Epithelial cell of alveolus of lung (primary cell): ENCODE results near the gene GEN1. TPM values are rescaled to one million over a fixed set of nuclear protein-coding genes. Genes with fewer than 3 reads are reported as not detected.

Experiments used
- total RNA-seq: library from RNA; depleted of rRNA; stranded (reverse); fragments of >200 nt; gene quantifications from 2 replicates; pipeline ENCODE4 v1.2.1, GENCODE V29; 2015

The GEN1 gene
- total RNA-seq: 6.3 and 14.6 TPM in 2 replicates

GRCh38 chr2:17753803-17754663 is at the start of gene GEN1, which contains the start of gene SMC6:
GEN1 (plus strand) TSS chr2:17754138; CDS start chr2:17759944, 5,806 bp downstream.
SMC6 (minus strand) TSS chr2:17753810; CDS start chr2:17745946, 7,864 bp downstream.

GRCh38 chr2:17816396-17817245 is 62.7 kb downstream of the GEN1 start, which contains the start of gene MSGN1:
MSGN1 (plus strand) TSS chr2:17816460; CDS start chr2:17816519, 59 bp downstream.

Other genes with a start within 250 kb of the GEN1 start
- under 0.01 TPM in 1 of 2 replicates, not detected in the other for gene RAD51AP2, start 235.7 kb upstream of the GEN1 start, total RNA-seq
- 0.26 TPM in 1 of 2 replicates, not detected in the other for gene VSNL1, start 213.4 kb upstream of the GEN1 start, total RNA-seq
- 14.0 and 16.3 TPM in 2 replicates for gene SMC6, start 328 bp upstream of the GEN1 start, total RNA-seq
- gene MSGN1, start 62.3 kb downstream of the GEN1 start, total RNA-seq: not detected in 2 replicates
- 1.4 and 12.4 TPM in 2 replicates for gene KCNS3, start 124.5 kb downstream of the GEN1 start, total RNA-seq